ENCODE data around the gene ANGPTL8.

Gene ANGPTL8

GRCh38 chr19:11223200-11223599 lies 16.2 kb upstream of the ANGPTL8 start:
- TF ChIP-seq CTCF (conservative IDR thresholded peaks at IDR 0.05): no peak
- H3K27ac ChIP-seq: no peak overlapping the region

- no peak for TF ChIP-seq CTCF (conservative IDR thresholded peaks at IDR 0.05)
- H3K27ac ChIP-seq: no peak overlapping the region
Measured at GRCh38 chr19:11224429-11224828, 15.0 kb upstream of the ANGPTL8 start.

GRCh38 chr19:11225172-11225571 lies 14.2 kb upstream of the ANGPTL8 start:
- TF ChIP-seq CTCF (conservative IDR thresholded peaks at IDR 0.05): no peak
- no peak overlapping the region for H3K27ac ChIP-seq

GRCh38 chr19:11225815-11226214 lies 13.6 kb upstream of the ANGPTL8 start:
- TF ChIP-seq CTCF (conservative IDR thresholded peaks at IDR 0.05): no peak
- no peak overlapping the region for H3K27ac ChIP-seq

GRCh38 chr19:11226716-11227166 lies 12.7 kb upstream of the ANGPTL8 start:
- no peak overlapping the region for H3K27ac ChIP-seq
- TF ChIP-seq CTCF (conservative IDR thresholded peaks at IDR 0.05): no peak

- no peak for TF ChIP-seq CTCF (conservative IDR thresholded peaks at IDR 0.05)
Measured at GRCh38 chr19:11227195-11227886, 12.1 kb upstream of the ANGPTL8 start.

GRCh38 chr19:11230621-11231386 lies 8.6 kb upstream of the ANGPTL8 start:
- H3K27ac ChIP-seq: no peak overlapping the region
- no peak for TF ChIP-seq CTCF (conservative IDR thresholded peaks at IDR 0.05)

More at GRCh38 chr19:11227195-11227886, 12.1 kb upstream of the ANGPTL8 start:
- no peak overlapping the region for H3K27ac ChIP-seq
